ENCODE data around the gene PALLD.

- TF ChIP-seq EZH2 (IDR thresholded peaks at IDR 0.05; ENCODE audit: borderline replicate concordance, low read length) (no peak), CTCF (IDR thresholded peaks at IDR 0.05; ENCODE audit: low read length) (no peak)
Observed at GRCh38 chr4:168893807-168894206, 397.0 kb downstream of the PALLD start.
